GM19467 (cell line): ENCODE data around the gene TBX22.
"Not testable (repeated sequence)": the region's sequence is repeated elsewhere in the genome, so short reads cannot be mapped to it uniquely, and the experiment has no call there.

Experiments used
- ATAC-seq: cut with Tn5 transposase; IDR thresholded peaks from one replicate; pipeline ENCODE4 v1.9.1; 2021; ENCODE audit warnings: mild to moderate bottlenecking, moderate library complexity; ENCODE audit not compliant: unreplicated experiment

Gene TBX22

DNA sequence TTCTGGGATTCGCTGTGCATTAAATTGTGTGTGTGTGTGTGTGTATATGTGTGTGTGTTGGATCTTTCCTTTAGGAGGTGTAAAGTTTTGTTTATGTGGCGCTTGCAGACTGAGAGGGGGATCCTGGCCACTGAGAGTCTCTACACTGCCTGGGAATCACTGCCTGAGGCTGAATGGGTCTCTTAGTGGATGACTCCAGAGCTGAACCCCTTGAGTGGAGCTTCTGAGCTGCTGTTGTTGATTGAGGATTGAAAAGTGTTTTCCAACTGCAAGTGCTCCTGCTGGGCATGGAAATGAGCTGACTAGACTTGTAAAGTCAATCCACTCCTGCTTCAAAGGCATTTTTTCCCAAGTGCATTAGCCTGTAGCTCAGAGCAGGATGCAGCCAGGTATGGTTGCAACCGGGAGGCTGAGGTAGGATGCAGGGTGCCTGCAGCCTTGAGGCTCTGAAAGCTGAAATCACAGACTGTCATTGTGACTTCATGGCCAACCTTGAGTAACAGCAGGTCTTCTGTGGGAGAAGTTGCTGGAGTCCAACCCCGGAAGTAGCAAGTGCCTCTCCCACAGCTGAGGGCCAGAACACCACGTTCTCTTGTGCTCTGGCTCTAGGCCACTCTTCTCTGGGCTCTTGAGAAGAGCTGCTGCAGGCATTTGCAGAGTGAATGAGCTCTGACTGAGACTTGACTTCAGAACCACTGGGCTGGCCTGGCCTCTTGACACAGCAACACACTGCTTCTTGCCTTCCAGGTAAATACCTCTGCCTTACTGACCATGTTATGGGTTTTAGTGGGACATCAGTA lies at the start of gene TBX22:
TSS of gene TBX22 (plus strand) at position 613 of the 800 bp plus-strand sequence. CDS start 7,517 bp downstream, outside the sequence.
- no peak for ATAC-seq

- no peak for ATAC-seq
These were observed 38.9 kb upstream of the TBX22 start for GRCh38 chrX:79975605-79976004.

DNA sequence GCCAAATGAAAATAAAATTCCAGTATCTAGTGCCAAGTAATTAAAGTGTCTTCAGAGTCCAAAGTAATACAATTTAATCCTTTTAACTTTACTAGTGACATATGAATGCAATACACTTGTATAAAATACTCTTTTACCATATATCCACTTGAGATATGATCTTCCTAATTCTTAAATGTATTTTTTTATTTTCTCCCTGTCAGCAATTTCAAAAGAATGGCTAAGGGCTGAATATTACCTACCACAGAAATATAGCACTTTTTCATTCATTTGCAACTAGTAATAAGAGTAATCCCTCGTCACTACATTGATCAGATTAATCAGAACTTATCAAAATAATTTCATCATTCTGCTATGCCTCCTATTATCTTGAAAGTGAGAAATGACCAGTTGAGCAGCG lies 10.1 kb upstream of the TBX22 start:
- no peak for ATAC-seq

DNA sequence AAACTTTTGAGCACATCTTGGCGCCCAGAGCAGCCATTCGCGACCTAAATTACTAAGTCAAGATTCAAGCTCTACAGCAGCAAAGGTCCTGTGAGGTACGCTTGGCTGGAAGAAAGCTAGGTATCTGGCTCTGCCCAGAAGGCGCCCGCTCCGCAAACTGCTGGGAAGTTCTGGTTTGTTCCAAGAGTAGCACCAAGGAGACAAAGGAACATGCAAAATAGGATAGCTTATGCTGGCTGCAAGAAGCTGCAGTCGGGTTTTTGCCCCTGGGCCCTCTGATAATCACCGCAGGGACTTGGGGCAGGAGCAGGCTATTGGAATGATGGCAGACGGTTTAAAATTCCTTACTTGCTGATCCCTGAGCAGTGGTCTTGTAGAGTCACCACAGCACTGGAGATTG lies 3.0 kb upstream of the TBX22 start:
- no peak for ATAC-seq

DNA sequence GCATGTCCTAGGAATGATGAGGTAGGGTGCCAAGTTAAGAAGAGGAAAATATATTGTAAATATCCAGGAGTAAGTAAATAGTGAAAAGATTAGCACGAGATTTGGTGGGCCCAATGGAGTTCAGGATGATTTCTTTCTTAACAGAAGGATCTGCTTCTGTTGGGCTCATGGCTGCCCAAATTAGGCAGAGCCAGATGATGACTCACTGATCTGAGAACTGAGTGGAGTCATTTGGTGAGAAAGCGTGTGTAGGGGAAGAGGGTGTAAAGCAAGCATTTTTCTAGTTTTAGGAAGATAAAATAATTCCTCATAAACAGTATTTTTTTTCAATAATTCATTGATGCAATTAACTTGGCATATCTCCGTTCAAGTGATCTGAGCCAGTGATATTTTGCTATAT lies 1.6 kb downstream of the TBX22 start:
- no peak for ATAC-seq

DNA sequence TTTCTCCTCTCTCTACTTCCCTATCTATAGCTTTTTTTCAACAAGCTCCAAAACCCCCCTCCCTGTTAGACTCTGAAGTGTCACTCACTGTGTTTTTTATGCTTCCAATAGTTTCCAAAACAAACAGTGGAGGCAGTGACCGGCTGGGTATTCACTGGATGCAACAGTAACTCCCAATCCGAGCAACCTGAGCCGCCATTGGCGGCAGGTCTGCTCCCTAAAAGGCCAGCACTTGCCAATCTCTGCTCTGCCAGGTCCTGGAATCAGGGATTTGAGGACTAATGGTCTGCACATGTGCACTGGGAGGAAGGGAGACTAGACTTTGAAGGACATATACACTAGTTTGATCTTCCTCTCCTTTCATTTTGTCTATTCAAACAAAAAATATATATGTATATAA lies 7.1 kb downstream of the TBX22 start:
- no peak for ATAC-seq

DNA sequence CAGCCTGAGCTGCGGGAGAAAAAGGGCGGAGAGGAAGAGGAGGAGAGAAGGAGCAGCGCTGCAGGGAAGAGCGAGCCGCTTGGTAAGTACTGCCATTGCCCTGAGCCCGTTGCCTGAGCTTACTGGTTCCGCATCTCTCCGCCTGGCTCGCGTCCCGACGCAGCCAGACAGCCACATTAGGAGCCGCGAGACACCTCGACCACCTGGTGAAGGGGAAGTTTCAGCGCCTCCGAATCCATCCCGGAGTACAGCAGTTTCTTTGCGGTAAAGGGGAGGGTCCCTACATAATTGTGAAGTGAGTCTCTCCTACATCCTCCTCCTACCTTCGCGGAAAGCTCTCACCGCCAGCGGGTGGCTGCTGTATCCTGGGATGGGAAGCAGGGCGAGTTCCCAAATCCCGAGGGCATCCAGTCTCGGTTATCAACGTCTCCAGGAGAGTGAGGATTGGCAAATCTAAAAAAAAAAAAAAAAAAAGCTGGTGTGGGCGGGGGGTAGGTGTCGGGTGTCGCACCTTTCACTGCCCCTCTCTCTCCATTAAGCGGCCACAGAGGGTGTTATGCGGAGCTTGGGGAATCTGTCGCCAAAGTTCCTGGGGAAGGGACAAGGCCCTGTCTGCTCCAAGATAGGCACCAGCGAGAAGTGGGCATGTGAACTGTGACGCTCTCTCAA lies 7.9 kb downstream of the TBX22 start:
- ATAC-seq = no peak

DNA sequence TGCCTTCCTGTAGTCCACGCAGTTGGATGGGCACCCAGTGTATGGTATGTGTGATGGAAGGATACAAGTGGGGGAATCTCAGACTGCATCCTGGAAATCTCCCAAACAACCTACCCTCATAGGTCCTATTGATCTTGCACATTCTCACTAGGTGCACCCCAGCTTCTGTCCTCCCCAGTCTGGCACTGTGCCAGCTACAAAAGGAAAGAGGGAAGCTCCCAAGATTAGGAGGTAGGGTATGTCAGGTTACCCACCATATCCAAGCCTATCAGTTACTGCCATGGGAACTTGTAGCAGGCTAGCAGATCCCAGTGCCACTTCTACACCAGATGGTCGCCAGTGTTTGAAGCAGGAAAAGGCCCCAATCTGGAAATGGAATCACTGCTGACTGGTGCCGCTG lies 11.6 kb downstream of the TBX22 start:
- ATAC-seq = no peak

GRCh38 chrX:80066156-80066555 lies 51.6 kb downstream of the TBX22 start:
- ATAC-seq = not testable (repeated sequence)

DNA sequence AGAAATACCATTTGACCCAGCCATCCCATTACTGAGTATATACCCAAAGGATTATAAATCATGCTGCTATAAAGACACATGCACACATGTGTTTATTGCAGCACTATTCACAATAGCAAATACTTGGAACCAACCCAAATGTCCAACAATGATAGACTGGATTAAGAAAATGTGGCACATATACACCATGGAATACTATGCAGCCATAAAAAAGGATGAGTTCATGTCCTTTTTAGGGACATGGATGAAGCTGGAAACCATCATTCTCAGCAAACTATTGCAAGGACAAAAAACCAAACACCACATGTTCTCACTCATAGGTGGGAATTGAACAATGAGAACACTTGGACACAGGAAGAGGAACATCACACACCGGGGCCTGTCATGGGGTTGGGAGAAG lies 61.1 kb downstream of the TBX22 start:
- not testable (repeated sequence) for ATAC-seq
